ENCODE results near the gene WDR4. TPM values are rescaled to one million over a fixed set of nuclear protein-coding genes. Genes with fewer than 3 reads are reported as not detected.

Gene WDR4
- total and polyA plus RNA-seq, 11 donors = 1.7 to 17.9 (median 6.4) TPM

DNA sequence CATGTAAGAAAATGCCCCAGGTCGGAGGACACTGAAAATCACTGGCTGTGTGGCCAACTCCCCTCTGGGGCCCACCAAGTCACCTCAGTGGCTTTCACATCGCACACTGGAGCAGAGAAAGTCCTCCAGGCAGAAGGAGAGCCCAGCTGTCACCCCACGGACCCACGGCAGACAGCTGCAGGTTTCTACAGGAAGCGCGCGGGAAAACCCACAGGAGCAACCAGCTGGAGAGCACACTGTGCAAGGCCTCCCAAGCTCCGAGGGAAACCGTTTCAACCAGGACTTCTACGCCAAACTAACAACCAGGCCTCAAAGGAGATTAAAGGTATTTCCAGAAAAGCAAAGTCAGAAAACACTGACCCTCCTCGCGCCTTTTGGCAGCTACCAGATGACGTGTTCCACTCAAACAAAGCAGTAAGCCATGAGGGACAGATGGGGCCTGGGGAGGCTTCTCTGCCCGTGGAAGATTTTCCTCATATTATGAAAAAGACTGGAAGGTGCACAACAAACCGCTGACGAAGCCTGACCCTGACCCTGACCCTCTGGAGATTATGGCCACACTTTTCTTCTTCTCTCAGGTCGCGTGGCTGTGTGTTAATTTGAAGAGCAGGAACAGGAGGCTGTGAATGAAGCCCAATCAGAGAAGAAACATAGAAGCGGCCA, 21.0 kb downstream of the WDR4 start:
- DNase-seq (no peak), ATAC-seq (no peak)
- H3K4me1 ChIP-seq = peaks cover 0 to 12% (median 0%) of the 10 kb centered on the region in 12 donors
- H3K27me3 ChIP-seq = no peaks in the 10 kb centered on the region
- no peak overlapping the region for H3K27ac ChIP-seq
- H3K36me3 ChIP-seq = peaks cover 0 to 97% (median 76%) of the 10 kb centered on the region in 9 donors
- 85 to 89% (median 89%) methylated on average over 19 of the region's 19 CpGs for WGBS, 4 donors
- intact Hi-C loops (cut with DNase I) = loop anchor here in 1 of 10 donors (2.0 kb wide), 1 partner anchor 24 kb away; no protein-coding TSS in a partner anchor
- TF ChIP-seq, protein P1, sequence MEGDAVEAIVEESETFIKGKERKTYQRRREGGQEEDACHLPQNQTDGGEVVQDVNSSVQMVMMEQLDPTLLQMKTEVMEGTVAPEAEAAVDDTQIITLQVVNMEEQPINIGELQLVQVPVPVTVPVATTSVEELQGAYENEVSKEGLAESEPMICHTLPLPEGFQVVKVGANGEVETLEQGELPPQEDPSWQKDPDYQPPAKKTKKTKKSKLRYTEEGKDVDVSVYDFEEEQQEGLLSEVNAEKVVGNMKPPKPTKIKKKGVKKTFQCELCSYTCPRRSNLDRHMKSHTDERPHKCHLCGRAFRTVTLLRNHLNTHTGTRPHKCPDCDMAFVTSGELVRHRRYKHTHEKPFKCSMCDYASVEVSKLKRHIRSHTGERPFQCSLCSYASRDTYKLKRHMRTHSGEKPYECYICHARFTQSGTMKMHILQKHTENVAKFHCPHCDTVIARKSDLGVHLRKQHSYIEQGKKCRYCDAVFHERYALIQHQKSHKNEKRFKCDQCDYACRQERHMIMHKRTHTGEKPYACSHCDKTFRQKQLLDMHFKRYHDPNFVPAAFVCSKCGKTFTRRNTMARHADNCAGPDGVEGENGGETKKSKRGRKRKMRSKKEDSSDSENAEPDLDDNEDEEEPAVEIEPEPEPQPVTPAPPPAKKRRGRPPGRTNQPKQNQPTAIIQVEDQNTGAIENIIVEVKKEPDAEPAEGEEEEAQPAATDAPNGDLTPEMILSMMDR (IDR thresholded peaks at IDR 0.05) = no peak
- TF ChIP-seq POLR2A (IDR thresholded peaks at IDR 0.05) = no peak
- no peaks in the 10 kb centered on the region for H3K9me3 ChIP-seq
- H3K4me3 ChIP-seq = no peak overlapping the region

DNA sequence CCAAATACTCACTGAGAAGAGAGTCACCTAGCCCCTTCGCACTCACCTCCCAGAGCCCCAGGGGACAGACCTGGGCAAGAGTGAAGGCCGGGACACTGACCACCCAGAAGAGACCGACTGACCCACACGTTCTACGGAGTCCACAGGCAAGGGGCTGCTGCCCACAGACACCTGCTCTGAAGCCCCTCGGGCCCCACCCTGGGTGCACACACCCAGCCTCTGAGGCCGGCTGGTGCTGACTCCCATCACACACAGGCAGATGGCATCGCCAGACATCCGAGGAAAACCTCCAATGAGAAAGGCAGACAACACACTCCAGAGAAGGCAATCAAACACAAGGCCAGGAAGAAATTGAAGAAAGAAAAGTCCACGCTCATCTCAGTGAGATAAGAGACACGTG, 22.1 kb downstream of the WDR4 start:
- no peak for DNase-seq
- 91 to 96% (median 95%) methylated on average over 11 of the region's 11 CpGs for WGBS, 4 donors

DNA sequence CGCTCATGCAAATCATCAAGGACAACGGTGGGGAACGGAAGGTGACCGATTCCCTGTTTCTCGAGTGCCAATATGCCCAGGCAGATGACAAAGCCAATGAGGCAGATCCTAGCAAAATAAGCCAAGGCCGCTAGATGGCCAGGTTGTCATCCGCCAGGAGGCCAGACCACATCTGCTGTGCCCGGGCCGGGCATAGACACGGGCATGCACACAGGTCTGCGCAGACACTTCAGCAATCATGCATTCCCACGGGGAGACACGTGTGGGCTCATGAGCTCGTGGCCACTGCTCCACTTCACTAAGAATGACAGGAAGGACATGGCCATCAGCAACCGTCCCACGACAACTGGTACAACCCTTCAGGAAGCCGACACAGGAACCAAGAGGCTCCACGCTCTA, 23.4 kb downstream of the WDR4 start:
- 79 to 91% (median 88%) methylated on average over 11 to 18 of the region's 18 CpGs for WGBS, 4 donors

More for the DNA sequence above, 22.1 kb downstream of the WDR4 start:
- Histone ChIP-seq H3K27me3 (no peaks in the 10 kb centered on the region), H3K9me3 (no peaks in the 10 kb centered on the region), H3K27ac (no peak overlapping the region), H3K36me3 (peaks cover 0 to 97% (median 78%) of the 10 kb centered on the region in 9 donors), H3K4me1 (peaks cover 0 to 8% (median 0%) of the 10 kb centered on the region in 12 donors), H3K4me3 (no peak overlapping the region)
- TF ChIP-seq, protein P1 (IDR thresholded peaks at IDR 0.05) = no peak
- no peak for TF ChIP-seq POLR2A (IDR thresholded peaks at IDR 0.05)
- intact Hi-C loops (cut with DNase I) = no loop called here
- no peak for ATAC-seq

DNA sequence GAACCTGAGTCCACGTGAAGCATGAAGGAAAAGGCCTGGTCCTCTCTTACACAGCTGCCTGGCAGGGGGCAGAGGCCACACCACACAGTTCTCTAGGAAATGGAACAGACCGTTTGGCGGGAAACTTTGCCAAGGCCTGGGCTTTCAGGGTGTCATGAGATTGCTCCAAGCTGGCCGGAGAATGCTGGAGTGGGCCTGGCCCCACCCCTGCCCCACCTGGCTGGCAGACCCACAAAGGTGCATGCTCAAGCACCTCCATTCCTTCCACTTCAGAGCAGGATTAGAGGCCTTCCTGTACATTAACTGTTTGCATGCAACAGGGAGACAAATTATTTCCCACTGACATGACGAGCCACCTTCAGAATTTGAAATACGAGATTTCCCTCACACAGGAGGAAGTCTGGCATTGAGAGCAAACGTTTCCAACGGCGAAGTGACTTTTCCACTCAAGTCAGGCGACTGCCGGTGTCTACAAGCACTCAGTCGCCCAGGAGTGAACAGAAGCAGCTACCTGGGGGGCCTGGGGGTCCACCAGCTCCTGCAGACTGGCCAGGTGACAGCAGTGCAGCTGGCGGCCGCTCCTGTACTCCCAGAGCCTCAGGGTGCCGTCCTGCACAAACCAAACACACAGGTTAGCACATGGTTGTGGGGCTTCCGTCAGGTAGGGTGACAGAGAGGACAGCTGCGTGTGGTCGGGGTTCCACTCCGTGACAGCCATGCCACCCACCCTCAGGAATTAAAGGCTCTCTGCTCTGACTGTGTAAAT, 24.0 kb downstream of the WDR4 start:
- Histone ChIP-seq H3K36me3 (peaks cover 0 to 98% (median 90%) of the 10 kb centered on the region in 9 donors), H3K9me3 (no peaks in the 10 kb centered on the region), H3K27ac (no peak overlapping the region), H3K4me3 (no peak overlapping the region), H3K4me1 (no peaks in the 10 kb centered on the region), H3K27me3 (no peaks in the 10 kb centered on the region)
- no peak for TF ChIP-seq POLR2A (IDR thresholded peaks at IDR 0.05)
- TF ChIP-seq, protein P1 (IDR thresholded peaks at IDR 0.05) = no peak
- ATAC-seq = no peak
- WGBS, 4 donors = 87 to 92% (median 89%) methylated on average over 14 to 19 of the region's 19 CpGs
- no peak for DNase-seq
- intact Hi-C loops (cut with DNase I) = no loop called here

More for the DNA sequence above, 23.4 kb downstream of the WDR4 start:
- no peak for ATAC-seq
- no peaks in the 10 kb centered on the region for H3K27me3 ChIP-seq
- TF ChIP-seq, protein P1 (IDR thresholded peaks at IDR 0.05) = no peak
- no peak for DNase-seq
- H3K27ac ChIP-seq = no peak overlapping the region
- intact Hi-C loops (cut with DNase I) = no loop called here
- no peak overlapping the region for H3K4me3 ChIP-seq
- peaks cover 0 to 98% (median 84%) of the 10 kb centered on the region in 9 donors for H3K36me3 ChIP-seq
- no peaks in the 10 kb centered on the region for H3K4me1 ChIP-seq
- no peaks in the 10 kb centered on the region for H3K9me3 ChIP-seq

Measured in heart left ventricle (tissue), 16 donors.